NOMO-1 treated with DMSO at 0.1 percent for 48 hours (cell line): ENCODE results near the gene ITPR2.
"Not testable (repeated sequence)": the region's sequence is repeated elsewhere in the genome, so short reads cannot be mapped to it uniquely, and the experiment has no call there.

Experiments
- DNase-seq: peaks from one replicate; lab custom pipeline; 2025; ENCODE audit not compliant: unreplicated experiment; lab: John Stamatoyannopoulos, UW

The ITPR2 gene

DNA sequence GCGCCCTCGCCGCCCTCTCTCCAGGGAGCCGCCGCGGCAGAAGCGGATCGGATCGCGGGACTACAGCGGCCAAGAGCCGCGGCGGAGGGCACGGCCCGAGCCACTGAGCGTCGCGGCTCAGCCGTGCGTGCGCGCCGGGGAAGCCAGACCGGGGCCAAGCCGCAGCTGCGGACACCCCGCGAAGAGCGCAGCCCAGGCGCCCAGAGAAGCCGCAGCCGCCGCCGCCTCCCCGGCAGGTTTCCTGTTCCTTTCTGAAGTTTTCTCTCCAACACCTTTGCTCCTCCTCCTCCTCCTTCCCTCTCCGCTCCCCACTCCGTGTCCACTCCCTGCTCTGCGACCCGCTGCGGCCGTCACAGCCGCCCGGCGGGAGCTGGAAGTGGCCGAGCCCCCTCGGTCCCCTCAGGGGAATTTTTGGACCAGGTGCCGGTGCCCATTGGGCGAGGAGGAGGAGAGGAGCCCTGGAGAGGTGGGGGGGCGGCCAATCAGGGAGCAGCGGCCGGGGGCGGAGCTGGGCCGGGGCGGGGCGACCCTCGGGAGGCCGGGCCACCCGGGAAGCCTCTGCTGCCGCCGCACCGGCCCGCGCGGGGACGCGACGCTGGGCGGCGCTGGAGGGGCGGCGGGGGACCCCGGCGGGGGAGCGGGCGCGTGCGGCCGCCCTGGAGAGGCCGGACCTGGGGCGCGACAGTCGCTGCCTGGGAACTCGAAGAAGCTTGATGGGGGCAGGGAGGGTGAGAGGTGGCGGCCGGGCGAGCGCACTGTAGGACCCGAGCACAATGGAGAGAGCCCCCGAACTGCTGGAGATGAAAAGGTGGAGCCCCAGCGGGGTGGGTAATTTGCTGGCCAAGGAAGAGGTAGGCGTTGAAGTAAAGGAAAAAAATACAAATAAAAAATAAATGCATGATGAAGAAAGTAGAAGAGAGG is at the start of gene ITPR2:
Gene ITPR2 (minus strand): TSS at position 373 of the 921 bp plus-strand sequence. CDS start 413 bp downstream, outside the sequence.
- peak; percentile 87 for DNase-seq

DNA sequence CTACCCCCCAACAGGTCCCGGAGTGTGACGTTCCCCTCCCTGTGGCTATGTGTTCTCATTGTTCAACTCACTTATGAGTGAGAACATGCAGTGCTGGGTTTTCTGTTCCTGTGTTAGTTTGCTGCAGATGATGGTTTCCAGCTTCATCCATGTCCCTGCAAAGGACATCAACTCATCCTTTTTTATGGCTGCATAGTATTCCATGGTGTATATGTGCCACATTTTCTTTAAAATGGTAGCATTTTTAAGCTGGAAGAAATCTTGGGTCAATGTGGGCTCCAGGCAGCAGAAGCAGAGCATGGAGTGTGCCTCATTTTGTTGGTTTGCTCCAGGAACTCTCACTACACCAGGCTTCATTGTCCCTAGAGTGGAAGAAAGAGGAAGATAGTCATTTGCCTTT is 47.6 kb upstream of the ITPR2 start:
- DNase-seq = no peak

DNA sequence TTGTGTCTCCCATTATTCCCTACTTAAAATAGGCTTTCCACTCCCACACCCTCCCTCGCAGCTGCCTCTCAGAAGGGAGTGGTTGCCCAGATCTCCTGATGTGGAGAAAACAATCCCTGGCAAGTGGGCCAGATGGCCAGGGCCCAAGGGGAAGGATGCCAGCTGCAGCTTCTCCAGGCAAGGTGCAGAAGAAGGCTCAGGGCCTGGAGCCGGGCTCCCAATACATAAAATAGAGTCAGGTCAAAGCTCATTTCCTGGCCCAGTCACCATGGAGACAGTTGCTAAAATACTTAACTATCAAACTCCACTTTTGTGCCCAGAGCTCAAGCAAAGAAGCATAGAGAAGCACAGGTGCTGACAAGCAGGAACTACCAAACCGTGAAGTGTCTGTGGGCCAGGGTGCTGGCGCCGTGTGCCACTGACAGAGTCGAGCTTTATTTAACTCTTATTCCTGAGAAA is 45.7 kb upstream of the ITPR2 start:
- DNase-seq = no peak

DNA sequence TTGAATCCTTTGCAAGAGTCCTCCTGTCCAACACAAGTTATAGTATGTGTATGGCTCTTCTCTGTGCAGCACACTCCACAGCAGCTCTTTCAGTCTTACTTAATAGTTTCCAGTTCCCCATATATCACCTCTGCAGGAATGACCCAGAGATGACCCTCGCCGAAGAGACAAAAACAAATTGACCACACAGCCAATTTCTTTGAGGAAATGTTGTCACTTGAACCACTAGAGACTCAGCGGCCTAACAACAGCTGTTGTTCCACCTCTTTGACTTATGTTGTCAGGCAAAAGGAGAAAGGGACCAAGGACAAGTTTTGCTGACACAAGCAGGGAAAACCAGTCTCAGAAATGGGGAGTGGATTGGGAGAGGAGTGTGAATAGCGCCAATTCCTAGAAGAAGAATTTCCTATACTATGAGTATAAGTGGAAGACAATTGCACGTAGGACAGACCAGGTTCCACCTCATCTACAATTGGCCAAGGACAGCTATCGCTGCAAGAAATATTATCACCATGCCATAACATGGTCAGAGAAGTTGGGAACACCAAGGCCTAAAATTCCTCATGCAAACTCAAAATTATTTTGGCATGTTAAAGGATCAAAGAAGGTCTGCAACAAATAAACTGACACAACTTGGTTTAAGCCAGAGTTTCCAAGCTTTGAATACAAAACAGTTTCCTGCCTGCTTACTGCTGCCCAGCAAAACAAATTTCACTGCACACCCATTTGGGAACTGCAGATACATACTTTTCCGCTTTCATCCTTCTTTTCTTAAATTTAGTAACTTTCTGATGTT is 41.7 kb upstream of the ITPR2 start:
- DNase-seq = peak; percentile 96

DNA sequence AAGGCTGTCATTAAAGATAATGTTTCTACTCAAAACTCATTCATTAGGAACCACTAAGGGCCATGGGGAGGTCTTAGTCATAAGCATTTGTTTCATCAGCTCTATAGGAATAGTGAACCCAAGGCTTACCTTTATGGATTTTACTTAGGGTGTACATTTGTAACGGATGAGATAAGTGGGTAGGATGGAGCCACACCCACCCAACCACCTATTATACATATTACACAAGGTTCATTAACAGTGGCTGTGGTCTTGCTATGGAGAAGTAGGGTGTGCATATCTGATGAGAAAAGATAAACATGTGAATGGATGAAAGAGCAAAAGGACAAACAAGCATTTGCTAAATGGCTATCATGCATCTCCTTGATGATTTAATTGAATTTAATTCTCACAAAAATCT is 39.6 kb upstream of the ITPR2 start:
- DNase-seq = peak; percentile 56

DNA sequence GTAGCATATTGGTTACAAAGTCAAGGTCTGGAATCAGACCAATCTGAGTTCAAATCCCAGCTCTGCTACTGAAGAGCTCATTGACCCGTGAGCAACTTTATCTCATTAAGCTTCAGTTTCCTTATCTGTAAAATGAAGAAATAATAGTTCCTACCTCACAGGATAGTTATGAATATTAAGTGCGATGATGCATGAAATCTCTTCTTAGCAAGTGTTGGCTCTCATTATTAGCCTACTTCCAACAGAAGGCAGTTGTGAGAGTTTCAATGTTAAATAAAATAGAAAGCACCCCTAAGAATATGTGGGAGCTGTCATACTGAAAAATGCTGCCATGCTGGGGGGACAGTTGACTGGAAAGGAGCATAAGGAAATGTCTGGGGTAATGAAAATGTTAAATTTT is 39.0 kb upstream of the ITPR2 start:
- no peak for DNase-seq

DNA sequence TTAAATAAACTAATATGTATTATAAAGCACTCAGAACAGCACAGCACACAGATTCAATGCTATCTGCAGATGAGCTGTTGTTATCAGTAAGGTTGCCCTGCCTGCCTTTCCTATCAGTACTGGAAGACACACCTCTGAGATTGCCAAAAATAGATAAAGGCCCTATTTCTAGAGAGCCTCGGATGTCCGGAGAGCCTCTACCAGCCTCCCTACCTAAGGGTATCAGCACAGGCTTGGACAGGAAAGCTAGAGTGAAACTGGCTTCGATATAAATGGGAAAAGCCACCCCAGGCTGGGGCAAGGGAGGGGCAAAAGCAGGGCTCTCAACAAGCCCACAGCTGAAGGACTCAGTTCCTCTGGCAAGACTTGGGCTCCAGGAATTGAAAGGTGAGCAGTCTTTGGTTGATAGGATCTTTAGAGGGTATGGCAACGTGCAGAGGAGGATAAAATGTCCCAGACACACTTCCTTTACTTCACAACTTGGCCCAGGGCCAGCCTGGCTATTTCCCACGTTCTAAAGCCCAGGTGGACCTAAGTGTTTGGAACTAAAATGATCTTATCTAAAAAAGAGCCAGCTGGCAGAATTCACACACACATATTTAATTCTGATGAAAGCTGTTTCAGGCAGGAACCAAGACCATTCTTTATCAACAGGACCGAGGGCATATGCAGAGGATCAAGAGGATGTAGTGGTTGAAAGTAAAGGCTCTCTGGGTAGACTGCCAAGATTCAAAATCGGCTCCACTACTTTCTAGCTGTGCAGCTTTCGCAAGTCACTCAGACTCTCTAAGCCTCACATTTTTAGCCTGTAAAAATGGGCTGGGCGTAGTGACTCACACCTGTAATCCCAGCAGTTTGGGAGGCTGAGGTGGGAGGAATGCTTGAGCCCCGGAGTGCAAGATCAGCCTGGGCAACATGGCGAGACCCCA is 37.8 kb upstream of the ITPR2 start:
- DNase-seq = peak; percentile 46

DNA sequence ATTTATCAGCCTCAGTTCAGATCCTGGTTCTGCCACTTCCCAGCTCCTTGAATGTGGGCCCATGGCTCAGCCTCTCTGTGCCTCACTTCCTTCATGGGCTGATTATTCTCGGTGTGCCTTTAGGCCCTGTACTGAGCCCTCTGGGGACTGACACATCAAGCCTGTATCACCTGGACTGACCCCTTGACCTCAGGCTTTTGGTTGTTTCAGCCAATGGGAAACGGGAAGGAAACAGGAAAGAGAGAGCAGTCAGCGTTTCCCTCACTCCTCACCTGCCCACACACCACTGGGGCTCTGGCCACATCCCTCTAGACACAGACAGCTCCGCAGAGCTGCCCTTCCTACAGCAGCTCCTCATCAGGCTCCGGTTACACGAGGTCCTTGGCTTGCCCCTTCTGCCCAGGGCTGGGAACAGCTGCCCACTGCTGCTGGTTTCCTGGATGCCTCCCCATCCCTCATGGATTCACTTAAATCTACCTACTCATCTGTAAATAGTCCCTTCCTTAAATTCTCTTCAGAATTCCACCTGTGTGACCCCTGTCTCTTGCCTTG is 37.0 kb upstream of the ITPR2 start:
- no peak for DNase-seq

DNA sequence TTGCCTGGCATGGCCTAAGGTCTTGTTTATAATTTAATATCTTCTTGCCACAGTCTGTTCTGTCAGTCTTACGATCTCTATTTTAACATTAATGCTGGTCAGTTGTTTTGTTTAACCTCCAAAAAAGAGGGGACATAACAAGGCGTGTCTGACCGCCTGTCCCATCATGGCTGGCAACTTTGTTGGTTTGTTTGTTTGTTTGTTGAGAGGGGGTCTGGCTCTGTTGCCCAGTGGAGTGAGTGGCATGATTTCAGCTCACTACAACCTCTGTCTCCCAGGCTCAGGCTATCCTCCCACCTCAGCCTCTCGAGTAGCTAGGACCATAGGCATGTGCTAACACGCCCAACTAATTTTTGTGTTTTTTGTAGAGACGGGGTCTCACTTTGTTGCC is 36.1 kb upstream of the ITPR2 start:
- no peak for DNase-seq

DNA sequence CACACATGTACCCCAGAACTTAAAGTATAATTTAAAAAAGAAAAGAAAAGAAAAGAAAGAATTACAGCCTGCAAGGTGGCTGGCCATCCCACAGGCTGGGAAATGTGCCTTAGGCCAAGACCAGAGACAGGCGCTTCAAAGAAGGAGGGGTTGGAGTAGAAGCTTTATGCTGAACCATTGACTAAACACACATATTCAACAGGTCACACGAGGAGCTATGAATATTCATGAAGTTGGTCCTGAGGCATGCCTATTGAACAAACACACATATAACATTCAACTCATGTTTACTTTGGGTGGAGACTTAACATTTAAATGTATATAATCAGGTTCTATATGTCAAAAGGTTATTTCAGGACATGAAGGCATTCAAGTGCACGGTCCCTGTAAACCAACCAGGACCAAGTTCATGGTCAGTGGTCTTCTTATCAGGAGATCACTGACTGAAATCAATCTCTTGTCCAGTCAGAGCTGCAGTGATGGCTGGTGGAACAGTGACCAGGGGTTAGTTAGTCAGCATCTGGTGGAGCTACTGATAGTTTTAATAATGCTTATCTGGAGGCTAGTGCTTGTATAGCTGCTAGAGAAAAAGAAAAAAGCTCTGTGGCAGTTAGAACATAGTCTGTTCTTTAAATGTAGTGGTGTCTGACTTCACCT is 35.6 kb upstream of the ITPR2 start:
- no peak for DNase-seq

DNA sequence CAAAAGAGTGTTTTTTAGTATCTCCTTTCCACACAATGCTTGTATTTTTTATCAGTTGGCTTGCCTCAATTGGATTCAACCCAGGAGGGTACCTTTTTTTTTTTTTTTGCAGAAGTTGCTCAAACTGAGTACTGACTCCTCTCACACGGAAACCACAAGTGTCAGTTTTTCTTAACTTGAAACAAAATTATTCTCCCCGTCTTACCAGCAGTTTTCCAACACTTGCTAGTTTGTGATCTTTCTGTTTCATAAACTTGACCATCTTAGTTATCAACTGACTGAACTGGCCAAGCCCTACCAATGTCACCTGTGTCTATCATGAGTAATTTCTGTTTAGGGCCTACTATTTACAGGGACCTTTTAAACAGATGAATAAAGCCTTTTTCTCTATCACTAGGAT is 34.1 kb upstream of the ITPR2 start:
- DNase-seq = peak; percentile 82

DNA sequence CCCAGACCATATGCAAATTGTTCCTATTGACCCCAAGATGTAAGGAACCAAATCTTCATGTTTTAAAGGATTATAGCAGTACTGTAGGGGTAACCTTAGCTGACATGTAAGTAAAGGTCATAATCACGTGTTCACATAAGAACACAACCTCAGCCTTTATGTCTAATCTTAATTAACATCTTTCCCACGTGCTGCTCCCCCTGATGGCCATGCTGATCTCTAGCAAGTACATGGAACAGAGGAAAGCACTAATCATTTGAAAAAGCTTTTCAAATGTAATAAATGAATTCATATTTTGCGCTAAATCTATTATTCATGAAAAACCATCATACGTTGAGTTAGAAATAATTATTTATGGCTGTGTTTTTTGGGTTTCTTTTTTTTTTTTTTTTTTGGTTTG is 30.5 kb upstream of the ITPR2 start:
- DNase-seq = no peak

DNA sequence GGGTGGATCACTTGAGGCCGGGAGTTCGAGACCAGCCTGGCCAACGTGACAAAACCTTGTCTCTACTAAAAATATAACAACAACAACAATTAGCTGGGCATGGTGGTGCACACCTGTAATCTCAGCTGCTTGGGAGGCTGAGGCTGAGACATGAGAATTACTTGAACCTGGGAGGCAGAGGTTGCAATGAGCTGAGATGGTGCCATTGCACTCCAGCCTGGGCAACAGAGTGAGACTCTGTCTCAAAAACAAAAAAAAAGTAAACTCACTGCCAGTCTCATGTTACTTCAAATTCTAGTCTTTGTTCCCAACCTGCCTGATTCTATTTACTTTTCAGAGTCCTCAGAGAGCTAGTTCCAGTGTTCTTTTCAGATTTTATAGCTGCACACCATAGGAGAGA is 29.8 kb upstream of the ITPR2 start:
- DNase-seq = not testable (repeated sequence)

DNA sequence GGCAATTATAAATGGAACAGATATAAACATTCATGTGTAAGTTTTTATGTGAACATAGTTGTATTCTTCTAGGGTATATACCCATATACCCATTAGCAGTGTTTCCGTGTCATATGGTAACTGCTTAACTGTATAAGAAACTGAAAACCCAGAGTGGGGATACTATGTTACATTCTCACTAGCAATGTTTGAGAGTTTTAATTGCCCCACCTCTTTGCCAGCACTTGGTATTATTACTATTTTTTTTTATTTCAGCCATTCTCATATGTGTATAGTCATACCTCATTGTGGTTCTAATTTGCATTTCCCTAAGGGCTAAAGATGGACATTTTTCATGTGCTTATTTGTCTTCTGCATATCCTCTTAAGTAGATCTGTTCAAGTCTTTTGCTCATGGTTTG is 28.7 kb upstream of the ITPR2 start:
- DNase-seq = no peak

DNA sequence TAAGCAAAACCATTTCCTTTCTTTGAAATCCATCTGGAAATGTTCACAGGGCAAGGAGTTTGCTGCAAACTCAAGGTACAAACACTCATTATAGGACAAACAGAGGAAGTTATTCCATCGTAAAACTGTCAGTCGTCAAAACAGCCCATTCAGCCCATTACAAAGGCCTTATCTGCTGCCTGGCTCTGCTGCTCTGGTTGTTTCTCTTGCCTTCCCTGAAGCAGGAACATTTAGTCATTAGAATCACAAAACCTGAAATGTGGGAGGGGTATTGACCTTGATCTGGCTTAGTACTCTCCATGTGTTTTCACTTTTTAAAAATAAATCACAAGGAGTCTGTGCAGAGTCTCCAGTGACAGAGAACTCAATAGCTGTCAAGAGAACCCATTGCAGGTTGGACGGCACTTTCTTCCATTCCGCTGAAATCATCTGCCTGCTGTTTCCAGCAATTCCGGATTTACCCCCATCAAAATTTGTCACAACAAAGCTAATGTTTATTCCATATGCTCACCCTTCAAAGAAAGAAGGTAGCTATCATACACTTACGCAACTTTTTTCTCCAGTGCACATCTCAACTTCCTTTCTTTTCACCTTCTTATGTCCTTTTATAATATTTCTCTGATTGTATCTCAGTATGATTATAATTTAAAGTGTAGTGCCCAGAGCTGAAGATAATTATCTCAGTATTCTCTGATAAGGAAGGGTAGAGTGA is 24.6 kb upstream of the ITPR2 start:
- peak; percentile 36 for DNase-seq

DNA sequence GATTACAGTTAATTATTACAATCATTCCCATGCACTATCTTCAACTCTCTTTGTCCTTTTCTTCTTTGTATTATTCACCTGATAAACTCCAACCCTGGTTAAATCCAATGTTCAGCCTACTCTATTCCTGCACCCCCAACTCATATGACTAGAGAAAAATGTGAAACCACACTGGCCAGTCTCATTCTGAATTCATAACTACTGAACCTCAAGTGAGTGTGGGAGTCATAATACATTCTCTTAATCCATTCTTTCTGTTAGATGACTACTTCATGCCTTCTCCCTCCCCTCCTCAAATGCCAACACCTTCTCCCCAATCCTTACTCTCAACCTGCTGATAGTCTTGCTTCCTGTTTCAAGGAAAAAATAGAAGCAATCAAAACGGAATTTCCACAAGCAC is 22.3 kb upstream of the ITPR2 start:
- no peak for DNase-seq

DNA sequence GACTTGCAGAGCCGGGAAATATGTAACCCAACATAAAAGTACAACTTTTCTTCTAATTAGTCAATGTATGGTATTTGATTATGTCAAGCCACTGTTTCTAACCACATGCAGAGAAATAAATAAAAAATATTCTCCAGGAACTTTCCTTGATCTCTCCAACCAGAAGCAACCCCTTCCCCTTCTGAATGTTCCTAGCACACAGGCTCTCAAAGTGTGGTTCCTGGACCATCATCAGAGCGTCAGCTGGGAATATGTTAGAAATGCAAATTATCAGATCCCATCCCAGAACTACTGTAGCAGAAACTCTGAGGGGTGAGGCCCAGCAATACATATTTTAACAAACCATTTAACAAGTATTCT is 21.0 kb upstream of the ITPR2 start:
- DNase-seq = no peak

DNA sequence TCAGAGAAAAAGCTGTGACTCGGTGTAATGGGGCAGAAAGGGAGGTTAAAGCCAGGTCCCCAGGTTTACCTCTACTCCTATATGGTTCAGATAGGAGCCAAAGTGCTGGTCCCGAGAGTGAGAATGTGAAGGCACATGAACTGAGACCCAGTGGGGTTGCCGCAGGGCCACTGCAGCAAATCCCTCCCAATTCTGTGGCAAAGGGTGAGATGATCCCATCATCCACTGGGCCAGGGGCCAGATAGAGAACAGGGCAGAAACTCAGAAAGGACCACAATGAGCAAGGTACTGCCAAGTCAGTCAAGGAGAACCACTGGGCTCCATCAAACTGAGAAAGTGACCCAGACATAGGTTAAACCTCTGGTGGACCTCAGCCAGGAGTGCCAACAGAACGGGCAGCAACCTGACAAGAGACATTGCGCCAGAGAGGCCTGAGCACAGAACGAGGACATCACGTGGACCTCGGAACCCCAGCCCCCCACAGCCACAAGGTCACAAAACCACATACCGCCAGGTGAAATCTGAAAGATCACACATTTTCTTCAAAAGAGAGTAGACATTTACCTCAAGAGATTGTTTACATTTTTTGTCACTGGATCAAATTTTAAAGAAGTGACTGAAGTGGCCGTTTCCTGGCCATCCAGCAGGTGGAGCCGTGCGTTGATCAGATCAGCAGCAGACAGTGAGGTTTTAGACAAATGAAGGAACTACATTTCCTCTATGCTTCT is 20.5 kb upstream of the ITPR2 start:
- DNase-seq = peak; percentile 73
